Nephron progenitor cell (in vitro differentiated cells): ENCODE data around the gene MRPL52.
A peak's percentile ranks its signal among the peaks of the same experiment; 100 is the strongest.

ENCODE experiments used
- DNase-seq: peaks from one replicate; pipeline ENCODE4 v3.0.0; 2021
- H3K27ac Mint-ChIP-seq: 2 replicates; pipeline ENCODE4 v1.8.0; 2021; ENCODE audit warnings: mild to moderate bottlenecking, moderate library complexity, mixed read lengths
- H3K27me3 Mint-ChIP-seq: 2 replicates; pipeline ENCODE4 v1.8.0; 2021; ENCODE audit warnings: mild to moderate bottlenecking, low read depth, mixed read lengths; ENCODE audit not compliant: poor library complexity
- H3K36me3 Mint-ChIP-seq: 2 replicates; pipeline ENCODE4 v1.8.0; 2021; ENCODE audit warnings: low read depth, mixed read lengths
- H3K4me1 Mint-ChIP-seq: 2 replicates; pipeline ENCODE4 v1.8.0; 2021; ENCODE audit warnings: mixed read lengths
- H3K4me3 Mint-ChIP-seq: 2 replicates; pipeline ENCODE4 v1.8.0; 2021; ENCODE audit warnings: mild to moderate bottlenecking, moderate library complexity, mixed read lengths
- H3K9me3 Mint-ChIP-seq: 2 replicates; pipeline ENCODE4 v1.8.0; 2021; ENCODE audit warnings: mild to moderate bottlenecking, moderate library complexity, mixed read lengths
- CTCF ChIP-seq: fragments of 200-600 bp; sonication (generic); IDR thresholded peaks from 2 replicates; pipeline ENCODE4 v1.5.0; 2021; ENCODE audit warnings: antibody characterized with exemption

MRPL52 gene

GRCh38 chr14:22813145-22813544 lies 16.5 kb upstream of the MRPL52 start:
- Mint-ChIP-seq H3K9me3 (no peaks in the 10 kb centered on the region), H3K27ac (no peak overlapping the region), H3K4me1 (peaks cover 20% of the 10 kb centered on the region), H3K36me3 (no peaks in the 10 kb centered on the region), H3K4me3 (no peak overlapping the region), H3K27me3 (peaks cover 13% of the 10 kb centered on the region)
- no peak for TF ChIP-seq CTCF
- DNase-seq: no peak

- no peaks in the 10 kb centered on the region for H3K36me3 Mint-ChIP-seq
- H3K4me3 Mint-ChIP-seq: no peak overlapping the region
- peaks cover 27% of the 10 kb centered on the region for H3K4me1 Mint-ChIP-seq
Measured at GRCh38 chr14:22814373-22814772, 15.3 kb upstream of the MRPL52 start.

GRCh38 chr14:22814941-22815713 lies 14.6 kb upstream of the MRPL52 start, which contains the start of gene SLC7A7:
SLC7A7 (minus strand) TSS chr14:22815435; CDS start chr14:22813398, 2,037 bp downstream.
- Mint-ChIP-seq H3K27me3 (peaks cover 13% of the 10 kb centered on the region), H3K4me1 (peaks cover 34% of the 10 kb centered on the region), H3K4me3 (peak within 1 kb of the TSS; percentile 54), H3K36me3 (no peaks in the 10 kb centered on the region), H3K27ac (peak within 1 kb of the TSS; percentile 65), H3K9me3 (no peaks in the 10 kb centered on the region)
- DNase-seq: no peak
- no peak for TF ChIP-seq CTCF

More at GRCh38 chr14:22814373-22814772, 15.3 kb upstream of the MRPL52 start:
- no peak for DNase-seq
- Mint-ChIP-seq H3K9me3 (no peaks in the 10 kb centered on the region), H3K27me3 (peaks cover 13% of the 10 kb centered on the region), H3K27ac (no peak overlapping the region)
- no peak for TF ChIP-seq CTCF

- H3K27me3 Mint-ChIP-seq: peaks cover 11% of the 10 kb centered on the region
- H3K36me3 Mint-ChIP-seq: no peaks in the 10 kb centered on the region
- peaks cover 61% of the 10 kb centered on the region for H3K4me1 Mint-ChIP-seq
- no peak for TF ChIP-seq CTCF
- peak overlapping the region; percentile 42 for H3K4me3 Mint-ChIP-seq
- DNase-seq: peak; percentile 31
- H3K27ac Mint-ChIP-seq: no peak overlapping the region
- no peaks in the 10 kb centered on the region for H3K9me3 Mint-ChIP-seq
Measured at GRCh38 chr14:22819151-22819988, 10.3 kb upstream of the MRPL52 start.

- H3K4me3 Mint-ChIP-seq: no peak overlapping the region
- H3K27me3 Mint-ChIP-seq: peaks cover 6% of the 10 kb centered on the region
- no peak overlapping the region for H3K27ac Mint-ChIP-seq
- peaks cover 60% of the 10 kb centered on the region for H3K4me1 Mint-ChIP-seq
- DNase-seq: no peak
- no peak for TF ChIP-seq CTCF
- H3K36me3 Mint-ChIP-seq: no peaks in the 10 kb centered on the region
- H3K9me3 Mint-ChIP-seq: no peaks in the 10 kb centered on the region
Measured at GRCh38 chr14:22820731-22821130, 9.0 kb upstream of the MRPL52 start.
